ENCODE data around the gene ANXA2.

DNA sequence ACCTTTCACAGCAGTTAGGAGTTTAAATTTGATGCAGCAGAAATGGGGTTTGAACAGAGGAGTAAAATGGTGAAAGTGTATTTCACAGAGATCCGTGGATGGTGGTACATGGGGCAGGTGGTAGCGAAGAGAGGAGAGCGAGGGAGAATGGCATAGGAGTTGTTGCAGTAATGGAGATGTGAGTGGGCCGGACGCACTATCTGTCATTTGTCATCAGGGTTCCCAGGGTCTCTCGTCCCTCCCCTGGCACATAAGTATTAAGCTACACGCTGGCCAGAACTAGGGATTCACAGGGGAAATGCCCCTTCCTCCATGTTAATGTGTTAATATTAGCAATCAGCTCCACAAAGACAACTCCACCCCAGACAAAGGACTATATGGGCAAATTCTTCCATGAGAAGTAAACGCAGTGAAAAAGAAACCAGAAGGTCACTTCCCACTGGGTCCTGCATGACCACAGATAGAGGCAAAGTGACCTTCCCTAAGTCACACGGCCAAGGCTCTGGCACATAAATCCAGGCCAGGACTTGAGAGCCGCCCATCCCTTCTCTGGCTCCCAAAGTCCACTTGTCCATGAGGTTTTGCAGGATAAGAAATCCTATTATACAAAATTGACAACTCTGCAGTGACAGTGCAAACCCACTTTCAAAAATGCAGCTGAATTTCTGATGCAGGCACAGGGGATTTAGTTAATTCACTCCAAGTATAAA is 42.5 kb downstream of the ANXA2 start:
- TF ChIP-seq TAF1 (IDR thresholded peaks at IDR 0.05; ENCODE audit: borderline replicate concordance, low read depth, low read length) (no peak), SIN3A (IDR thresholded peaks at IDR 0.05; ENCODE audit: borderline replicate concordance, low read depth, low read length) (no peak), TCF12 (IDR thresholded peaks at IDR 0.05) (no peak), NFIC (IDR thresholded peaks at IDR 0.05; ENCODE audit: borderline replicate concordance) (no peak), RFX5 (IDR thresholded peaks at IDR 0.05; ENCODE audit: low read length) (no peak), YY1 (IDR thresholded peaks at IDR 0.05; ENCODE audit: low read depth) (no peak), SMC3 (IDR thresholded peaks at IDR 0.05; ENCODE audit: low read depth, low read length) (no peak), RCOR1 (IDR thresholded peaks at IDR 0.05; ENCODE audit: low read length) (no peak)
- TF ChIP-seq, protein P1, sequence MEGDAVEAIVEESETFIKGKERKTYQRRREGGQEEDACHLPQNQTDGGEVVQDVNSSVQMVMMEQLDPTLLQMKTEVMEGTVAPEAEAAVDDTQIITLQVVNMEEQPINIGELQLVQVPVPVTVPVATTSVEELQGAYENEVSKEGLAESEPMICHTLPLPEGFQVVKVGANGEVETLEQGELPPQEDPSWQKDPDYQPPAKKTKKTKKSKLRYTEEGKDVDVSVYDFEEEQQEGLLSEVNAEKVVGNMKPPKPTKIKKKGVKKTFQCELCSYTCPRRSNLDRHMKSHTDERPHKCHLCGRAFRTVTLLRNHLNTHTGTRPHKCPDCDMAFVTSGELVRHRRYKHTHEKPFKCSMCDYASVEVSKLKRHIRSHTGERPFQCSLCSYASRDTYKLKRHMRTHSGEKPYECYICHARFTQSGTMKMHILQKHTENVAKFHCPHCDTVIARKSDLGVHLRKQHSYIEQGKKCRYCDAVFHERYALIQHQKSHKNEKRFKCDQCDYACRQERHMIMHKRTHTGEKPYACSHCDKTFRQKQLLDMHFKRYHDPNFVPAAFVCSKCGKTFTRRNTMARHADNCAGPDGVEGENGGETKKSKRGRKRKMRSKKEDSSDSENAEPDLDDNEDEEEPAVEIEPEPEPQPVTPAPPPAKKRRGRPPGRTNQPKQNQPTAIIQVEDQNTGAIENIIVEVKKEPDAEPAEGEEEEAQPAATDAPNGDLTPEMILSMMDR (IDR thresholded peaks at IDR 0.05), result no peak
- TF ChIP-seq, protein P2, sequence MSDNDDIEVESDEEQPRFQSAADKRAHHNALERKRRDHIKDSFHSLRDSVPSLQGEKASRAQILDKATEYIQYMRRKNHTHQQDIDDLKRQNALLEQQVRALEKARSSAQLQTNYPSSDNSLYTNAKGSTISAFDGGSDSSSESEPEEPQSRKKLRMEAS (IDR thresholded peaks at IDR 0.05; ENCODE audit: low read depth), result no peak
- TF ChIP-seq, protein P3, sequence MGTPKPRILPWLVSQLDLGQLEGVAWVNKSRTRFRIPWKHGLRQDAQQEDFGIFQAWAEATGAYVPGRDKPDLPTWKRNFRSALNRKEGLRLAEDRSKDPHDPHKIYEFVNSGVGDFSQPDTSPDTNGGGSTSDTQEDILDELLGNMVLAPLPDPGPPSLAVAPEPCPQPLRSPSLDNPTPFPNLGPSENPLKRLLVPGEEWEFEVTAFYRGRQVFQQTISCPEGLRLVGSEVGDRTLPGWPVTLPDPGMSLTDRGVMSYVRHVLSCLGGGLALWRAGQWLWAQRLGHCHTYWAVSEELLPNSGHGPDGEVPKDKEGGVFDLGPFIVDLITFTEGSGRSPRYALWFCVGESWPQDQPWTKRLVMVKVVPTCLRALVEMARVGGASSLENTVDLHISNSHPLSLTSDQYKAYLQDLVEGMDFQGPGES (IDR thresholded peaks at IDR 0.05; ENCODE audit: low read depth, low read length), result no peak
- TF ChIP-seq, protein P4, sequence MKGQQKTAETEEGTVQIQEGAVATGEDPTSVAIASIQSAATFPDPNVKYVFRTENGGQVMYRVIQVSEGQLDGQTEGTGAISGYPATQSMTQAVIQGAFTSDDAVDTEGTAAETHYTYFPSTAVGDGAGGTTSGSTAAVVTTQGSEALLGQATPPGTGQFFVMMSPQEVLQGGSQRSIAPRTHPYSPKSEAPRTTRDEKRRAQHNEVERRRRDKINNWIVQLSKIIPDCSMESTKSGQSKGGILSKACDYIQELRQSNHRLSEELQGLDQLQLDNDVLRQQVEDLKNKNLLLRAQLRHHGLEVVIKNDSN (IDR thresholded peaks at IDR 0.05; ENCODE audit: borderline replicate concordance, low read depth), result no peak
- TF ChIP-seq, protein P5, sequence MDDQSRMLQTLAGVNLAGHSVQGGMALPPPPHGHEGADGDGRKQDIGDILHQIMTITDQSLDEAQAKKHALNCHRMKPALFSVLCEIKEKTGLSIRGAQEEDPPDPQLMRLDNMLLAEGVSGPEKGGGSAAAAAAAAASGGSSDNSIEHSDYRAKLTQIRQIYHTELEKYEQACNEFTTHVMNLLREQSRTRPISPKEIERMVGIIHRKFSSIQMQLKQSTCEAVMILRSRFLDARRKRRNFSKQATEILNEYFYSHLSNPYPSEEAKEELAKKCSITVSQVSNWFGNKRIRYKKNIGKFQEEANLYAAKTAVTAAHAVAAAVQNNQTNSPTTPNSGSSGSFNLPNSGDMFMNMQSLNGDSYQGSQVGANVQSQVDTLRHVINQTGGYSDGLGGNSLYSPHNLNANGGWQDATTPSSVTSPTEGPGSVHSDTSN (IDR thresholded peaks at IDR 0.05), result no peak
- TF ChIP-seq, protein P6, sequence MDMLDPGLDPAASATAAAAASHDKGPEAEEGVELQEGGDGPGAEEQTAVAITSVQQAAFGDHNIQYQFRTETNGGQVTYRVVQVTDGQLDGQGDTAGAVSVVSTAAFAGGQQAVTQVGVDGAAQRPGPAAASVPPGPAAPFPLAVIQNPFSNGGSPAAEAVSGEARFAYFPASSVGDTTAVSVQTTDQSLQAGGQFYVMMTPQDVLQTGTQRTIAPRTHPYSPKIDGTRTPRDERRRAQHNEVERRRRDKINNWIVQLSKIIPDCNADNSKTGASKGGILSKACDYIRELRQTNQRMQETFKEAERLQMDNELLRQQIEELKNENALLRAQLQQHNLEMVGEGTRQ (IDR thresholded peaks at IDR 0.05; ENCODE audit: borderline replicate concordance, low read depth, low read length), result no peak
